AG09319 (cell line): Measurements from ENCODE around the gene ATRAID.

Experiments
- DNase-seq: peaks from one replicate; pipeline ENCODE4 v3.0.0-alpha.2; 2010; ENCODE audit warnings: low read depth; ENCODE audit errors: extremely low read depth
- CTCF ChIP-seq: IDR thresholded peaks from 2 replicates; pipeline ENCODE4 v1.5.1; 2011; ENCODE audit warnings: low read depth, mild to moderate bottlenecking, inconsistent platforms, low read length, moderate library complexity

Gene ATRAID

GRCh38 chr2:27255187-27255586 lies 43.3 kb downstream of the ATRAID start:
- no peak for DNase-seq
- TF ChIP-seq CTCF: no peak

GRCh38 chr2:27255660-27256059 lies 43.8 kb downstream of the ATRAID start:
- no peak for TF ChIP-seq CTCF

GRCh38 chr2:27256855-27257454 lies 45.1 kb downstream of the ATRAID start:
- TF ChIP-seq CTCF: no peak

More at GRCh38 chr2:27255660-27256059, 43.8 kb downstream of the ATRAID start:
- DNase-seq: no peak

GRCh38 chr2:27258051-27258450 lies 46.2 kb downstream of the ATRAID start:
- DNase-seq: no peak
- TF ChIP-seq CTCF: no peak

More at GRCh38 chr2:27256855-27257454, 45.1 kb downstream of the ATRAID start:
- no peak for DNase-seq

- no peak for TF ChIP-seq CTCF
- no peak for DNase-seq
These were observed 49.5 kb downstream of the ATRAID start for GRCh38 chr2:27261241-27261925.

GRCh38 chr2:27261926-27262298 lies 50.1 kb downstream of the ATRAID start:
- no peak for DNase-seq
- TF ChIP-seq CTCF: no peak
